H9 (cell line): ENCODE data around the gene PNMA6A. TPM values are rescaled to one million over a fixed set of nuclear protein-coding genes. Genes with fewer than 3 reads are reported as not detected.

Experiments used
- DNase-seq: peaks from one replicate; pipeline ENCODE4 v3.0.0-alpha.2; 2017
- H2AFZ ChIP-seq: one replicate; pipeline ENCODE4 v1.6.1; 2013; ENCODE audit warnings: mild to moderate bottlenecking, low read length, control low read depth, moderate library complexity
- H2AK5ac ChIP-seq: 2 replicates; pipeline ENCODE4 v1.6.1; 2013; ENCODE audit warnings: low read length, control low read depth, mixed read lengths; ENCODE audit not compliant: insufficient read length
- H2BK120ac ChIP-seq: one replicate; pipeline ENCODE4 v1.6.1; 2013; ENCODE audit warnings: low read depth, mild to moderate bottlenecking, low read length, control low read depth, inconsistent platforms; ENCODE audit not compliant: poor library complexity, severe bottlenecking
- H2BK12ac ChIP-seq: 2 replicates; pipeline ENCODE4 v1.6.1; 2013; ENCODE audit warnings: low read length, control low read depth, mixed read lengths, low read depth; ENCODE audit not compliant: insufficient read length
- H2BK15ac ChIP-seq: 2 replicates; pipeline ENCODE4 v1.6.1; 2013; ENCODE audit warnings: low read depth, low read length, control low read depth
- H2BK20ac ChIP-seq: one replicate; pipeline ENCODE4 v1.6.1; 2013; ENCODE audit warnings: low read depth, mild to moderate bottlenecking, low read length, control low read depth, inconsistent platforms; ENCODE audit not compliant: poor library complexity, severe bottlenecking
- H2BK5ac ChIP-seq: 2 replicates; pipeline ENCODE4 v1.6.1; 2013; ENCODE audit warnings: low read length, control low read depth, mixed read lengths; ENCODE audit not compliant: insufficient read length
- H3K14ac ChIP-seq: 2 replicates; pipeline ENCODE4 v1.6.1; 2013; ENCODE audit warnings: low read length, control low read depth; ENCODE audit not compliant: insufficient read depth
- H3K18ac ChIP-seq: 2 replicates; pipeline ENCODE4 v1.6.1; 2013; ENCODE audit warnings: low read depth, mild to moderate bottlenecking, mixed read lengths, low read length, control low read depth; ENCODE audit not compliant: insufficient read length
- H3K23ac ChIP-seq: 2 replicates; pipeline ENCODE4 v1.6.1; 2013; ENCODE audit warnings: low read length, control low read depth, mixed read lengths, low read depth; ENCODE audit not compliant: insufficient read length
- H3K23me2 ChIP-seq: 2 replicates; pipeline ENCODE4 v1.6.1; 2013; ENCODE audit warnings: low read depth, mild to moderate bottlenecking, mixed read lengths, low read length, control low read depth; ENCODE audit not compliant: insufficient read length, poor library complexity, severe bottlenecking
- H3K27ac ChIP-seq: 2 replicates; pipeline ENCODE4 v1.5.1; 2013; ENCODE audit warnings: low read length, control low read depth, mixed read lengths, low read depth; ENCODE audit not compliant: insufficient read length
- H3K27me3 ChIP-seq: 2 replicates; pipeline ENCODE4 v1.6.1; 2013; ENCODE audit warnings: low read length, control low read depth, inconsistent platforms; ENCODE audit not compliant: insufficient read depth
- H3K4ac ChIP-seq: 2 replicates; pipeline ENCODE4 v1.6.1; 2013; ENCODE audit warnings: low read depth, mild to moderate bottlenecking, control low read depth, inconsistent platforms, low read length, moderate library complexity
- H3K4me1 ChIP-seq: 2 replicates; pipeline ENCODE4 v1.6.1; 2013; ENCODE audit warnings: low read length, control low read depth, inconsistent platforms; ENCODE audit not compliant: insufficient read depth
- H3K4me2 ChIP-seq: 2 replicates; pipeline ENCODE4 v1.6.1; 2013; ENCODE audit warnings: low read length, control low read depth, mixed read lengths; ENCODE audit not compliant: insufficient read length, insufficient read depth
- H3K56ac ChIP-seq: 2 replicates; pipeline ENCODE4 v1.6.1; 2013; ENCODE audit warnings: low read depth, mild to moderate bottlenecking, mixed read lengths, low read length, control low read depth; ENCODE audit not compliant: insufficient read length
- H3K79me1 ChIP-seq: 2 replicates; pipeline ENCODE4 v1.6.1; 2013; ENCODE audit warnings: low read depth, mild to moderate bottlenecking, moderate library complexity, low read length, control low read depth, inconsistent platforms; ENCODE audit not compliant: insufficient read depth, poor library complexity, severe bottlenecking
- H3K79me2 ChIP-seq: 2 replicates; pipeline ENCODE4 v1.6.1; 2013; ENCODE audit warnings: low read length, control low read depth, inconsistent platforms; ENCODE audit not compliant: insufficient read depth
- H3K9ac ChIP-seq: 2 replicates; pipeline ENCODE4 v1.6.1; 2013; ENCODE audit warnings: low read length, control low read depth, mixed read lengths; ENCODE audit not compliant: insufficient read length; ENCODE audit errors: extremely low read depth
- H3K9me3 ChIP-seq: one replicate; pipeline ENCODE4 v1.6.1; 2013; ENCODE audit warnings: low read depth, low read length, inconsistent platforms; ENCODE audit not compliant: control insufficient read depth
- H3T11ph ChIP-seq: one replicate; pipeline ENCODE4 v1.6.1; 2013; ENCODE audit warnings: mild to moderate bottlenecking, low read length, control low read depth, inconsistent platforms
- H4K20me1 ChIP-seq: one replicate; pipeline ENCODE4 v1.6.1; 2013; ENCODE audit not compliant: control insufficient read depth, insufficient read length, insufficient read depth
- H4K5ac ChIP-seq: 2 replicates; pipeline ENCODE4 v1.6.1; 2013; ENCODE audit warnings: low read depth, mild to moderate bottlenecking, mixed read lengths, low read length, control low read depth; ENCODE audit not compliant: insufficient read length
- H4K8ac ChIP-seq: replicated peaks from 2 replicates; pipeline ENCODE4 v1.6.1; 2013; ENCODE audit warnings: low read length, control low read depth, mixed read lengths, low read depth; ENCODE audit not compliant: insufficient read length
- H4K91ac ChIP-seq: 2 replicates; pipeline ENCODE4 v1.6.1; 2013; ENCODE audit warnings: low read depth, mild to moderate bottlenecking, moderate library complexity, mixed read lengths, low read length, control low read depth; ENCODE audit not compliant: insufficient read length
- H3K27ac Mint-ChIP-seq, 3 experiments: 2 replicates in 2 of 3; 3 replicates in 1 of 3; pipeline ENCODE4 v1.8.0; 2020 to 2021; ENCODE audit warnings: mixed read lengths in 3 of 3, mild to moderate bottlenecking in 1 of 3, moderate library complexity in 1 of 3
- H3K27me3 Mint-ChIP-seq: 2 replicates; pipeline ENCODE4 v1.8.0; 2021; ENCODE audit warnings: low read depth, mild to moderate bottlenecking, moderate library complexity, mixed read lengths
- H3K36me3 Mint-ChIP-seq, 3 experiments: 2 replicates in 2 of 3; 3 replicates in 1 of 3; pipeline ENCODE4 v1.8.0; 2020 to 2021; ENCODE audit warnings: low read depth in 3 of 3, mixed read lengths in 3 of 3; ENCODE audit not compliant: insufficient read depth in 1 of 3
- H3K4me1 Mint-ChIP-seq, 2 experiments: 2 replicates each; pipeline ENCODE4 v1.8.0; 2020; ENCODE audit warnings: mixed read lengths in 2 of 2
- H3K4me3 Mint-ChIP-seq, 2 experiments: 2 replicates in 1 of 2; 3 replicates in 1 of 2; pipeline ENCODE4 v1.8.0; 2020 to 2021; ENCODE audit warnings: mild to moderate bottlenecking in 2 of 2, mixed read lengths in 2 of 2, moderate library complexity in 1 of 2
- H3K9me3 Mint-ChIP-seq, 2 experiments: 2 replicates in 1 of 2; 3 replicates in 1 of 2; pipeline ENCODE4 v1.8.0; 2020; ENCODE audit warnings: mild to moderate bottlenecking in 2 of 2, mixed read lengths in 2 of 2, moderate library complexity in 1 of 2
- WGBS: extraction: QIAGEN DNeasy Blood & Tissue Kit; methylation state at CpG from one replicate; pipeline ENCODE4 v1.1.7; 2013; ENCODE audit warnings: missing lambda C conversion rate, low lambda C conversion rate, mixed read lengths; ENCODE audit not compliant: insufficient read length; ENCODE audit errors: extremely low coverage; 5-methylcytosine and 5-hydroxymethylcytosine counted together
- total RNA-seq: library from RNA; stranded (reverse); gene quantifications from 2 replicates; pipeline ENCODE4 v1.2.1, GENCODE V29; 2021
- TF ChIP-seq, protein P1 (sequence below): fragments of 200-600 bp; sonication (generic); conservative IDR thresholded peaks from 3 replicates; pipeline ENCODE4 v1.8.0; 2021; ENCODE audit warnings: antibody characterized with exemption, mild to moderate bottlenecking

PNMA6A gene
- total RNA-seq, 1 experiment from 2014 or later: 7.7 TPM

- peaks cover 3 to 4% of the 10 kb centered on the region in 2 experiments for H3K4me1 Mint-ChIP-seq
- no peak overlapping the region for H3K9ac ChIP-seq
- no peak overlapping the region for H2BK20ac ChIP-seq
- no CpG with 5 or more reads among the region's 1 CpG for WGBS
- H4K91ac ChIP-seq: no peak overlapping the region
- H2BK5ac ChIP-seq: no peak overlapping the region
- no peak overlapping the region for H2BK120ac ChIP-seq
- H3K27me3 Mint-ChIP-seq: peaks cover 51% of the 10 kb centered on the region
- H3K36me3 Mint-ChIP-seq: peaks cover 5 to 28% (median 14%) of the 10 kb centered on the region in 3 experiments; a peak in 6 of 7 replicates
- H3K27ac ChIP-seq: no peak overlapping the region
- H3K4me1 ChIP-seq: no peaks in the 10 kb centered on the region
- H3K27ac Mint-ChIP-seq: no peak overlapping the region
- H3K27me3 ChIP-seq: no peaks in the 10 kb centered on the region; the same call in 1 of the 2 replicates
- no peak overlapping the region for H3K4me2 ChIP-seq
- H2BK15ac ChIP-seq: no peak overlapping the region
- no peak overlapping the region for H3K56ac ChIP-seq
- H3K9me3 Mint-ChIP-seq: peaks cover 75 to 84% of the 10 kb centered on the region in 2 experiments
- DNase-seq: no peak
- no peak overlapping the region for H3K4me3 Mint-ChIP-seq
- no peak overlapping the region for H2AFZ ChIP-seq
- H2BK12ac ChIP-seq: no peak overlapping the region
- H3T11ph ChIP-seq: no peak overlapping the region
- no peak overlapping the region for H3K4ac ChIP-seq
- H4K20me1 ChIP-seq: no peaks in the 10 kb centered on the region
- TF ChIP-seq, protein P1, sequence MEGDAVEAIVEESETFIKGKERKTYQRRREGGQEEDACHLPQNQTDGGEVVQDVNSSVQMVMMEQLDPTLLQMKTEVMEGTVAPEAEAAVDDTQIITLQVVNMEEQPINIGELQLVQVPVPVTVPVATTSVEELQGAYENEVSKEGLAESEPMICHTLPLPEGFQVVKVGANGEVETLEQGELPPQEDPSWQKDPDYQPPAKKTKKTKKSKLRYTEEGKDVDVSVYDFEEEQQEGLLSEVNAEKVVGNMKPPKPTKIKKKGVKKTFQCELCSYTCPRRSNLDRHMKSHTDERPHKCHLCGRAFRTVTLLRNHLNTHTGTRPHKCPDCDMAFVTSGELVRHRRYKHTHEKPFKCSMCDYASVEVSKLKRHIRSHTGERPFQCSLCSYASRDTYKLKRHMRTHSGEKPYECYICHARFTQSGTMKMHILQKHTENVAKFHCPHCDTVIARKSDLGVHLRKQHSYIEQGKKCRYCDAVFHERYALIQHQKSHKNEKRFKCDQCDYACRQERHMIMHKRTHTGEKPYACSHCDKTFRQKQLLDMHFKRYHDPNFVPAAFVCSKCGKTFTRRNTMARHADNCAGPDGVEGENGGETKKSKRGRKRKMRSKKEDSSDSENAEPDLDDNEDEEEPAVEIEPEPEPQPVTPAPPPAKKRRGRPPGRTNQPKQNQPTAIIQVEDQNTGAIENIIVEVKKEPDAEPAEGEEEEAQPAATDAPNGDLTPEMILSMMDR: no peak
- no peak overlapping the region for H3K14ac ChIP-seq
- no peaks in the 10 kb centered on the region for H3K23me2 ChIP-seq
- H2AK5ac ChIP-seq: no peak overlapping the region
- H3K79me2 ChIP-seq: no peaks in the 10 kb centered on the region
- H3K18ac ChIP-seq: no peak overlapping the region
- no peak overlapping the region for H4K5ac ChIP-seq
- peaks cover 33% of the 10 kb centered on the region for H3K9me3 ChIP-seq
- H3K23ac ChIP-seq: no peak overlapping the region
- no peaks in the 10 kb centered on the region for H3K79me1 ChIP-seq
- no peak overlapping the region for H4K8ac ChIP-seq
Observed at GRCh38 chrX:153052534-153052933, 19.7 kb upstream of the PNMA6A start.
